ENCODE measurements around the gene CERT1. TPM values are rescaled to one million over a fixed set of nuclear protein-coding genes. Genes with fewer than 3 reads are reported as not detected.
A peak's percentile ranks its signal among the peaks of the same experiment; 100 is the strongest.

Gene CERT1
- total RNA-seq, 1 experiment from 2014 or later, result 50.2 TPM

DNA sequence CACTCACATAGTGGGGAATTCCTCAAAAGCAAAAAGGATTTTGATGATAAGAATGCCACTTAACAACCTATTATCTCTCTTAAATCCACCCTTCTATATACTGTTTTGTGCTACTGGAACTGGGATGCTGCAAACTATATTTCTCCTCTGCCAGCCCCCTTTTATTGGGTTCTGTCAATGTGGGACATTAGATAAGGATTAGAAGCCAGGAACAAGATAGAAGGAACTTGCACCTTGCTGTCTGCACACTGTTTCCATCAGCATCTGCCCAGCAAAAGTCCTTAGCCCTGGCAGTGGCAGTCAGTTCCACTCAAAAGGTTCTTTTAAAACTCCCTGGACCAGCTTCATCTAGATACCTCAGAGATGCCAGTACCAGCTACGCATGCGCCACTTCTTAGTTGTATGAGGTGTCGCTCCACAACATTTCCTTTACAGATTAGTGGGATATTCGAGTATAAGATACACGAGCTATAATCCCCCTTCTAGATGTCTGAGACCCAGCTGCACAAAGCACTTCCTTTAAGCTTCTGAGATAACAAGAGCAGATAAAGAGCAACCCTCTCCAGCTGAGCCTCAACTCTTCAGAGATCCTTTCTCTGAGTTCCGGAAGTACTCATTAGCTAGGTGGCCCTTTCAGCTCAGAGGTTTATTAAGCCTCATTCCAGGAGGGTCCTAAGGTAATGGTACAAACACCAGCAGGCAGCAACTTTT is 45.3 kb downstream of the CERT1 start:
- Histone ChIP-seq H3K23ac (ENCODE audit: insufficient read length, low read depth, low read length) (no peak overlapping the region), H3K14ac (ENCODE audit: insufficient read depth, low read length) (no peak overlapping the region), H2BK120ac (ENCODE audit: low read depth, low read length, poor library complexity, severe bottlenecking) (no peak overlapping the region), H3K79me1 (ENCODE audit: insufficient read depth, low read depth, low read length, poor library complexity, severe bottlenecking) (peaks cover 7% of the 10 kb centered on the region), H2AK5ac (ENCODE audit: insufficient read length, low read length) (no peak overlapping the region), H3K4ac (ENCODE audit: low read depth, low read length) (no peak overlapping the region), H2BK5ac (ENCODE audit: insufficient read length, low read length) (no peak overlapping the region), H2AFZ (ENCODE audit: low read length) (no peak overlapping the region), H2BK20ac (ENCODE audit: low read depth, low read length, poor library complexity, severe bottlenecking) (no peak overlapping the region), H4K20me1 (ENCODE audit: control insufficient read depth, insufficient read depth, insufficient read length) (no peaks in the 10 kb centered on the region), H3K4me1 (ENCODE audit: insufficient read depth, low read length) (peaks cover 13% of the 10 kb centered on the region), H3K9ac (ENCODE audit: extremely low read depth, insufficient read length, low read length) (no peak overlapping the region), H3K18ac (ENCODE audit: insufficient read length, low read depth, low read length) (no peak overlapping the region), H4K5ac (ENCODE audit: insufficient read length, low read depth, low read length) (no peak overlapping the region), H4K91ac (ENCODE audit: insufficient read length, low read depth, low read length) (no peak overlapping the region), H3K79me2 (ENCODE audit: insufficient read depth, low read length) (no peaks in the 10 kb centered on the region; the same call in 1 of the 2 replicates), H2BK15ac (ENCODE audit: low read depth, low read length) (no peak overlapping the region), H3K27me3 (ENCODE audit: insufficient read depth, low read length) (no peaks in the 10 kb centered on the region), H3K27ac (ENCODE audit: insufficient read length, low read depth, low read length) (no peak overlapping the region), H4K8ac (replicated peaks; ENCODE audit: insufficient read length, low read depth, low read length) (no peak overlapping the region), H3K4me2 (ENCODE audit: insufficient read depth, insufficient read length, low read length) (no peak overlapping the region), H3K23me2 (ENCODE audit: insufficient read length, low read depth, low read length, poor library complexity, severe bottlenecking) (no peaks in the 10 kb centered on the region), H3T11ph (ENCODE audit: low read length) (no peak overlapping the region), H3K56ac (ENCODE audit: insufficient read length, low read depth, low read length) (no peak overlapping the region), H2BK12ac (ENCODE audit: insufficient read length, low read depth, low read length) (no peak overlapping the region), H3K9me3 (ENCODE audit: control insufficient read depth, low read depth, low read length) (no peaks in the 10 kb centered on the region)
- TF ChIP-seq, protein P1, sequence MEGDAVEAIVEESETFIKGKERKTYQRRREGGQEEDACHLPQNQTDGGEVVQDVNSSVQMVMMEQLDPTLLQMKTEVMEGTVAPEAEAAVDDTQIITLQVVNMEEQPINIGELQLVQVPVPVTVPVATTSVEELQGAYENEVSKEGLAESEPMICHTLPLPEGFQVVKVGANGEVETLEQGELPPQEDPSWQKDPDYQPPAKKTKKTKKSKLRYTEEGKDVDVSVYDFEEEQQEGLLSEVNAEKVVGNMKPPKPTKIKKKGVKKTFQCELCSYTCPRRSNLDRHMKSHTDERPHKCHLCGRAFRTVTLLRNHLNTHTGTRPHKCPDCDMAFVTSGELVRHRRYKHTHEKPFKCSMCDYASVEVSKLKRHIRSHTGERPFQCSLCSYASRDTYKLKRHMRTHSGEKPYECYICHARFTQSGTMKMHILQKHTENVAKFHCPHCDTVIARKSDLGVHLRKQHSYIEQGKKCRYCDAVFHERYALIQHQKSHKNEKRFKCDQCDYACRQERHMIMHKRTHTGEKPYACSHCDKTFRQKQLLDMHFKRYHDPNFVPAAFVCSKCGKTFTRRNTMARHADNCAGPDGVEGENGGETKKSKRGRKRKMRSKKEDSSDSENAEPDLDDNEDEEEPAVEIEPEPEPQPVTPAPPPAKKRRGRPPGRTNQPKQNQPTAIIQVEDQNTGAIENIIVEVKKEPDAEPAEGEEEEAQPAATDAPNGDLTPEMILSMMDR (conservative IDR thresholded peaks at IDR 0.05), result no peak
- Mint-ChIP-seq H3K4me1 (peaks cover 31 to 43% of the 10 kb centered on the region in 2 experiments), H3K9me3 (peaks cover 6 to 10% of the 10 kb centered on the region in 2 experiments; a peak in 4 of 5 replicates), H3K27me3 (ENCODE audit: low read depth) (no peaks in the 10 kb centered on the region), H3K27ac (peak overlapping the region in 2 of 3 experiments; percentile 9 to 10; a peak in 3 of 7 replicates), H3K36me3 (ENCODE audit: insufficient read depth in 1 of 3, low read depth in 3 of 3) (peaks cover 4 to 15% (median 14%) of the 10 kb centered on the region in 3 experiments), H3K4me3 (no peak overlapping the region)
- no peak for DNase-seq
- WGBS (ENCODE audit: extremely low coverage, insufficient read length, low lambda C conversion rate), result no CpG with 5 or more reads among the region's 6 CpGs

Data from H9 (cell line).